ENCODE results near the gene ERC2.

GRCh38 chr3:55796533-55796932 lies 671.7 kb downstream of the ERC2 start:
- TF ChIP-seq CTCF (conservative IDR thresholded peaks at IDR 0.05 in 1 of 2, IDR thresholded peaks at IDR 0.05 in 1 of 2; ENCODE audit: extremely low read depth in 1 of 2, insufficient read depth in 1 of 2, low read depth in 1 of 2, low read length in 2 of 2) (no peak), EZH2 (IDR thresholded peaks at IDR 0.05; ENCODE audit: borderline replicate concordance, low read length) (no peak)

Measured in mammary epithelial cell (primary cell).